Inferior parietal cortex (tissue), 1 donor: ENCODE measurements around the gene TUFT1.
"Not testable (repeated sequence)": the region's sequence is repeated elsewhere in the genome, so short reads cannot be mapped to it uniquely, and the experiment has no call there.

Experiments
- DNase-seq: peaks from one replicate; pipeline ENCODE4 v3.0.0-alpha.2; 2016; ENCODE audit errors: extremely low spot score

TUFT1 gene

GRCh38 chr1:151512326-151512725 lies 27.8 kb upstream of the TUFT1 start:
- DNase-seq = no peak

DNA sequence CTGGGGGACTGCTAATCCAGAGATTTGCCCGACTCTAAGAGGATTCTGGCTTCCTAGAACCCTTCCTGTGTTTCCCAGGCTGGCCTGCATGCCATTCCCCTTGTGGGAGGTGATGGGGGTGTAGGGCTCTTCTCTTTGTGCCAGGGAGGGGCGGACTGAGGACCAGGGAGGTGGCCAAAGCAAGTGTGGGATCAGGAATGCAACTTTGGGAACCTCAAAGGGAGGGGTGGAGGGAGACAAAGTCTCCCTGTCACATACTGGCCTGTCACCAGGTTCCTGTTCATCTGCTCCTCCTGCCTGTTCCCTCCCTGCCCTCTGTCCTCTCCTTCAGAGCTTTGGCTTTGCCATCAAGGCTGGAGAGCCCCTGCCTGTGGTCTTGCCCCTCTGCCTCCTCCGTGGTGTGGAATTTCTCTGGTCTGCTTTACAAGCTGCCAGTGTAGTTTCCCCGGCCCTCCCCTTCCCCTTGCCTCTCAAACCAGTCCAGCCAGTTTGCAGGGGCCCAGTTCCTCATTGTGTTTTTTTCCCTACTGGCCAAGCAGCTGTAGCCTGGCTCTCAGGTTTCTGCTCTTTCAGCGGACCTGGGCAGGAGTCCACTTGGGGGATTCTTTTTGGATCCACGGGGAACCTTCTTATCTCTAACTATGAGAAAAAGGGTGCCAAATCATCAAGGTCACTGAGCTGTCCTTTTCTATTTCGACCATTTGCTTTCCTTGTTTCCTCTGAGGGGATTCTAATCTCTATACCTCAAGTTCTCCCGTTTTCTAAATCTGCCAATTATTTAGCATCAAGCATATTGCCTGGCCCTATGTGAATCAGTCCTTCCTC lies 27.1 kb upstream of the TUFT1 start:
- no peak for DNase-seq

- DNase-seq = no peak
Measured at GRCh38 chr1:151513626-151514121, 26.4 kb upstream of the TUFT1 start.

- DNase-seq = no peak
Measured at GRCh38 chr1:151514366-151514765, 25.7 kb upstream of the TUFT1 start.

- no peak for DNase-seq
Measured at GRCh38 chr1:151515265-151515664, 24.8 kb upstream of the TUFT1 start.

GRCh38 chr1:151516031-151516511 lies 24.0 kb upstream of the TUFT1 start:
- DNase-seq = no peak

DNA sequence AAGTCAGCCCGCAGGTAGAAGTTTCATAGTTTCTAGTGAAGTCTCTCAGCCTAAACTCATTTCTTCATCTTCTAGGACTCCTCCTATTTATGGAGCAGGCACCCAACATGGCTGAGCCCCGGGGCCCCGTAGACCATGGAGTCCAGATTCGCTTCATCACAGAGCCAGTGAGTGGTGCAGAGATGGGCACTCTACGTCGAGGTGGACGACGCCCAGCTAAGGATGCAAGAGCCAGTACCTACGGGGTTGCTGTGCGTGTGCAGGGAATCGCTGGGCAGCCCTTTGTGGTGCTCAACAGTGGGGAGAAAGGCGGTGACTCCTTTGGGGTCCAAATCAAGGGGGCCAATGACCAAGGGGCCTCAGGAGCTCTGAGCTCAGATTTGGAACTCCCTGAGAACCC lies 21.7 kb upstream of the TUFT1 start:
- DNase-seq = no peak

GRCh38 chr1:151518936-151519335 lies 21.2 kb upstream of the TUFT1 start:
- DNase-seq = no peak

GRCh38 chr1:151519667-151520066 lies 20.4 kb upstream of the TUFT1 start:
- DNase-seq = no peak

GRCh38 chr1:151520359-151520758 lies 19.8 kb upstream of the TUFT1 start:
- no peak for DNase-seq

- not testable (repeated sequence) for DNase-seq
Measured at GRCh38 chr1:151522427-151522826, 17.7 kb upstream of the TUFT1 start.

GRCh38 chr1:151523326-151523725 lies 16.8 kb upstream of the TUFT1 start:
- DNase-seq = no peak

DNA sequence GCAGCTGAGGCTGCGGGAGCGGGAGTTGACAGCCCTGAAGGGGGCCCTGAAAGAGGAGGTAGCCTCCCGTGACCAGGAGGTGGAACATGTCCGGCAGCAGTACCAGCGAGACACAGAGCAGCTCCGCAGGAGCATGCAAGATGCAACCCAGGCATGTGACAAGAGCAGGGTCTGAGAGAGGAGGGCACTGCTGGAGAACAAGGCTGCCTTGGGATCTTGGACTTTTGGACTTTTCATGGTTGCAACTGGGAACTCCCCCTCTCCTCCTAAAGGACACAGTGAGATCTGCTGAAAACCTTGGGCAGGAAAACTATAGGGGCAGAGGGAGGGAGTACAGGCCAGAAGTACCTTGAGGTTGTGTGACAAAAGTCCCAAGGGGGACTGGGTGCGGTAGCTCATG lies 15.4 kb upstream of the TUFT1 start:
- DNase-seq = no peak

- no peak for DNase-seq
Measured at GRCh38 chr1:151526735-151527525, 13.2 kb upstream of the TUFT1 start.

GRCh38 chr1:151529211-151529702 lies 10.9 kb upstream of the TUFT1 start:
- DNase-seq = no peak

DNA sequence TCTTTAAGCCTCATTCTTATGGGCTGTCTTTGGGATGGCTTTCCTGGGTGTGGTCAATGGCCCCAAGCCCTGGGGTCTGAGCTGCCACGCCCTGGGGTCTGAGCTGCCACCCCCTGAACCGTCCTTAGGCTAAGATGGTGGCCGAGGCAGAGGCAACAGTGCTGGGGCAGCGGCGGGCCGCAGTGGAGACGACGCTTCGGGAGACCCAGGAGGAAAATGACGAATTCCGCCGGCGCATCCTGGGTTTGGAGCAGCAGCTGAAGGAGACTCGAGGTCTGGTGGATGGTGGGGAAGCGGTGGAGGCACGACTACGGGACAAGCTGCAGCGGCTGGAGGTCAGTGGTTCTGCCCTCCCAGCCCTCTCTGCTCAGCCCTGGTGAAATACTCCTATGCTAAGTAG lies 10.3 kb upstream of the TUFT1 start:
- no peak for DNase-seq

- DNase-seq = no peak
Measured at GRCh38 chr1:151530461-151530860, 9.6 kb upstream of the TUFT1 start.

- DNase-seq = no peak
Measured at GRCh38 chr1:151533870-151534269, 6.2 kb upstream of the TUFT1 start.

GRCh38 chr1:151534662-151535278 lies 5.3 kb upstream of the TUFT1 start:
- peak; percentile 78 for DNase-seq

GRCh38 chr1:151535326-151536271 lies 4.5 kb upstream of the TUFT1 start:
- DNase-seq = no peak

- no peak for DNase-seq
Measured at GRCh38 chr1:151536499-151536898, 3.6 kb upstream of the TUFT1 start.
